GM19324 (cell line): ENCODE measurements around the gene RASSF9.

Experiments
- ATAC-seq: cut with Tn5 transposase; IDR thresholded peaks from one replicate; pipeline ENCODE4 v1.9.1; 2021; ENCODE audit warnings: mild to moderate bottlenecking, moderate library complexity; ENCODE audit not compliant: unreplicated experiment, low FRiP score

RASSF9 gene

DNA sequence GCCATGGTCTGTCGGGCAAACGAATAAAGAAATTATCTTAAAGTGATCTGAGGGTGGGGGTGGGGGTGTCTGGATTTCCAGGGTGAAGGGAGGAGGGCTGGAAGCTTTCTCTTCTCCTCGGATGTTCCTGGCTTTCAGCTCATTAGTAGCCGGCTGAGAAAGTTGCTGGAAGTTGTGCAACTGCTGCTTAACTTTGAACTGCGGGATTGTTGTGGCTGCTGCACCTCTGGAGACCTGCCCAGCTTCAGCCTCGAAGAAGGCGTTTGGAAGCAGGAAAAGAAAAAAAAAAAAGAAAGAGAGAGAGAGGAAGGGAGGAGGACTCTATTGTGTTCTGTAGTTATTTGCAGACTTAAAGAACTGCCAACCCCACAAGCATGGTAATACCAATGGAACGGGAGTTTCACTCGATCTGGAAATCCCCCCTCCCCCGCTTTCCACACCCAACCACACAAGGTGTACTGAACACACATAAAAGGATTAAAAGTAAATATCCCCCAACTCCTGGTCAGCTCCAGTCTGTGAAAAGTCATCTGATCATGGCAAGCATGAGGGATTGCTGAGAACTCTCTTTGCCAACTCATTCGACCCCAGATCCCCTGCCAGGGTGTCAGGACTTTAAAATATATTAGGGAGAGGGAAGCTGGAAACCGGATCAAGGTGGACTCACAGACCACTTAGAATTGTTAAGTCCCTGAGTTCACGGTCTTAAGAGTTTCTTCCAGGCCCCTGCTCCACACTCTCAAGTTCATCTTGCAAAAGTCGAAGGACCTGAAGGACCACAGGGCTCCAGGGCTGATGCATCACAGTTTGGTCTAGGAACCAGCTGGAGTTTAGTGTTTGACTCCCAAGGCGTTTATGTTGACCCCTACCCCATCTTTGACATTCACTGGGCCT is at the start of gene RASSF9:
Gene RASSF9, minus strand, starts transcription at position 213 of the 894 bp plus-strand sequence. Its CDS starts 208 bp downstream, at position 5.
- no peak for ATAC-seq

DNA sequence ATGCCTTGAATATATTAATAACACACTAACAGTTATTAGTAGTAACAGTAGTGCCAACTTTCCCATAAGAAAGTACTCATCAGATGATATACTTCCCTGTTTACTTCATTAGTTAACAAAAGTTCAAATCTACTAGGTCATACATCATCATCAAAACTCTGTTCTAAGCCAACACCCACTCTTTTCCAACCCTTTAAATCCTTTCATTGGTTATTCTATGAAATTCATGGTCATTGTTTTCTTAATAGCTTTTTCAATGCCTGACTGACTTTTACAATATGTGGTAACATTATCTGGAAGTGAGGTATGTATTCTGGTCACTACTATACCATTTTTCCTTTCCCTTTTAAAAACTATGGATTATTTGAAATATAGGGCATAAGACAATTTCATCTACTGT is 47.6 kb upstream of the RASSF9 start:
- ATAC-seq, result no peak

DNA sequence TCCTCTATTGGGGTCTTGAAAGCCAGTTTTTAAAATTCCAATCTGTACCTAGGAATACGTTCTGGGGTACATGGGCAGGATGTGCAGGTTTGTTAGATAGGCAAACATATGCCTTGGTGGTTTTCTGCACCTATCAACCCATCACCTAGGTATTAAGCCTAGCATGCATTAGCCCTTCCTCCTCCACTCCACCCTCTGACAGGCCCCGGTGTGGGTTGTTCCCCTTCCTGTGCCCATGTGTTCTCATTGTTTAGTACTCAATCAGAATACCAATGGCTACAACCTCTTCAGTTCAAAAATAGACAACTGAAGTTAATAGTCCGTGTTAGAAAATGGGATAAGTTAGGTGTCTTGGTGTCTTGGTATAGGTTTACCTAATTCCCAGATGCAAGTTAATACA is 41.2 kb upstream of the RASSF9 start:
- ATAC-seq, result no peak

DNA sequence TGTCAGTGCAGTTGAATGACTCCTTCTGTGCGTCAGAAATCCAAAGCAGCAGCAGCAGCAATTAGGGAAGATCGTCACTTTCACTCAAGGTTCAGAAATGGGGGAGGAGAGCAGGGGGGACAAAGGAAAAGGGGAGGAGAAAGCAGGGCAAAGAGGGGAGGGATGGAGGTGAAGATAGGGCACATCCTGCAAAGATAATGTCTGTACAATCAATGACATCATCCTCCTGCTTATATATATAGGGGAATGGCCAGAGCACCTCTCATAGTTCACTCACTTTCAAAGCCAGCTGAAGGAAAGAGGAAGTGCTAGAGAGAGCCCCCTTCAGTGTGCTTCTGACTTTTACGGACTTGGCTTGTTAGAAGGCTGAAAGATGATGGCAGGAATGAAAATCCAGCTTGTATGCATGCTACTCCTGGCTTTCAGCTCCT is 37.8 kb upstream of the RASSF9 start, which contains the start of gene NTS:
Gene NTS, plus strand, starts transcription at position 265 of the 431 bp plus-strand sequence. Its CDS starts 109 bp downstream, at position 374.
- ATAC-seq, result peak; percentile 65

DNA sequence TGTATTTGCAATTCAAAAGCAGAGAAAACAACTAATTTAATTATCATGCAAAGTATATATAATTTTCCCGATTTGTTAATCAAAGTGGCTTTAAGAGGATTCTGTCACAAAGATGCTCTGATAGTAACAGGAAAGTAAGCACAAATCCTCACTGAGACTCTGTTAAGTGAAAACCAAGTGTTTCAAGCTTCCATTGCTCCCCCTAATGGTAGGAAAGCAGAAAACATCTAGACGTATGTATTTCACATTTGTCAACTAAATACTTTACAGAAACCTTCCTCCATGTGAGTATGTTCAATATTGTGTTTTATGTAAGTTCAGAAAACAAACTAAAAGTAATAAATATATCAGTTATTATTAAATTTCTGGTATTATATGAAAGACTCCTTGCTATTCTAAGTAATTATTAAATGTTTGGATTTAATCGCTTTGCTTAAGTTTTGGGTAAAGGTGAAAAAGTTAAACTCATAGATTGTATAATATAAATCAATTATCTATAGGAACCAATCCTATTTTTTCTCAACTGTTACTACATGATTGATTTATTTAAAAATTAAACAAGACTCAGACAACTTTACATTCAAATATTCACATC is 36.4 kb upstream of the RASSF9 start:
- ATAC-seq, result peak; percentile 52

DNA sequence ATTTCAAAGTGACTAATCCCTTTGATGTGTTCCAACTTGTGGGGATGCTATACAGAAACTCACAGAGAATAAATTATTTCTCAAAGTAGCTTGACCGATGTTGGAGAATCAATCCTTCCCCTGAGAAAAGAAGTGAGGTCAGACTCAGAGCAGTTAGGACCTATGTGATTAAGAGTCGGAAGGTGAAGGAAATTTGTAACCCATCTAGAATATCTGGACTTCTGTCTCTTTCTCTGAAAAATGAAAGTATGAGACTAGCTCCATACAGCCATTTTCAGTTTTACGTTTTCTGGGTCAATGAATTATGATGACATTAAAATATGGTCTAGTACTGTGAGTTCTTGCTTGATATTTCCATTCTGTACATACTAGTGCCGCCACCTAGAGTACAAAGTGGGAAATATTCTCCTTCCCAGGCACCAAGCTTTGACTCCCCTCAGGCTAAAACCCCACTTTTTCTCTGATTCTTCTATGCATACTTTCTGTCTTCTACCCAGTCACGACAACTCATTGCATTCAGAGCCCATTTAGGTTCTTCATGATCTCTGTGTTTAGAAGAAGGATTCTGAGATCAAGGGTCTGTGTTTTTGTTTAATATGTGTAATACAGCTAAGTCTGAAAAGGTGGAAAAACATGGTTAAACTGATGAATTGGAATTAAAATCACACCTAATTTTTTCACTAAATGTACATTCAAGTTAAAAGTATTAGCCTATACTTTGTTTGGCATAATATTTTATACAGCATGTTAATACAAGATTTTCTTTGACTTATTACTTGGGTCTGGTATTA is 31.0 kb upstream of the RASSF9 start:
- ATAC-seq, result peak; percentile 89

DNA sequence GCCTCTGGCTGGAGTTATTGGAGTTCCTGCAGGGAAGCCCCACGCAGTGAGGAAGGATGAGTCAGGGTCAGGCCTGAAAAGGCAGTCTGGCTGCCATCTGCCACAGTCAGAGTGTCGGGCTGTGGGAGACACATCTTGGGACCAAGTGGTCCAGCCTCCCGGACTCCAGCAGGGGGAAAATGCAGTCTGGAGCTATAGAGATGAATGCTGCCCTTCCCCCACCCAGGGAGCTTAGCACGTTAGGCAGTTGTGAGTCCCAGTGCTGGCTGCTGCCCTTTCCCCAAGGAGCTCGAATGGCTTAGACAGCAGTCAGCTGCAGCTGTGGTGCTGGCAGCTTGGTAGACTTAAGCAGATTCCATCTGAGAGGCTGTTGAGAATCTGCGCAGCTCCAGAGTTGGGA is 29.7 kb upstream of the RASSF9 start:
- ATAC-seq, result no peak

DNA sequence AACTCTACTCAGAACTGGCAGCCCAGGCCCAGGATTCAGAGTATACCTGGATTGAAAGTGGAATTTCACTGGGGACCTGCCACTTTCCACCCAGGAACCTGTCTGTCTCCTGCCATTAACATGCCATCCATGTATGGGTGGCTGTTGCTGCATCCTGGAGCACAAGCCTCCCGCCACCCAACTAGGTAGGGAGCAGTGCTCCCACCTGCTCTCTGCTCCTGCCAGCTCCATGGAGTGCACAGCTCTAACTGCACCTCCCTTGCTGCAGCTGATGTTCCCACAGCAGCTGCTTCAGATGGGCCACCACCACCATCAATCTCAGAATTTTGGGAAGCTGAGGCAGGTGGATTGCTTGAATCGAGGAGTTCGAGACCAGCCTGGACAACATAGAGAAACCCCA is 20.8 kb upstream of the RASSF9 start:
- ATAC-seq, result no peak

DNA sequence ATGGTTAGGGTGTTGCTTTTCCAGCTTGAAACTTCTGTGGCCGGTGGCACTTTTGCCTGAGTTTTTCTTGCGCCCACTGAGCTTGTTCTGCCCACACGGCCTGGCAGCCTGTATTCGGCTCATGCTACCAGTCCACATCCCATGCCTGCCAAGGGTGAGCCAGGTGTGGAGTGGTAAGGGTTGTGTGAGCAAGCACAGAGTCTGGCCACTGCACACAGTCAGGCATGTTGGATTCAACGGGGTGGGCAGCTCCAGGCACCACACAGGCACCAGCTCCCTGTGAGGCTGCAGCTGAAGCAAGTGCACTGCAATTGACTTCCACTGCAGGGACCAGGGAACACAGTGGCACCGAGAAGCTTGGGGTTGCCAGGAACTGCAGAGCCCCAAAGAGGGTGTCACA is 19.1 kb upstream of the RASSF9 start:
- no peak for ATAC-seq

DNA sequence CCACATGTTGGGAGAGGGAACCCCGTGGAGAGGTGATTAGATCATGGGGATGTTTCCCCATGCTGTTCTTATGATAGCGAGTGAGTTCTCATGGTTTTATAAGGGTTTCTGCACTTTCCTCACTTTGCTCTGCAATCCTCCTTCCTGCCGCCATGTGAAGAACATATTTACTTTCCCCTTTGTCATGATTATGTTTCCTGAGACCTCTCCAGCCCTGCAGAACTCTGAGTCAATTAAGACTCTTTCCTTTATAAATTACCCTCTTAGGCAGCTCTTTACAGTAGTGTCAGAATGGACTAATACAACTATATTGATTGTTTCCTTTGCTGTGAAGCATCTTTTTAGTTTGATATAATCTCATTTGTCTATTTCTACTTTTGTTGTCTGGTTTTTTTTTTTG is 13.1 kb upstream of the RASSF9 start:
- ATAC-seq, result no peak

DNA sequence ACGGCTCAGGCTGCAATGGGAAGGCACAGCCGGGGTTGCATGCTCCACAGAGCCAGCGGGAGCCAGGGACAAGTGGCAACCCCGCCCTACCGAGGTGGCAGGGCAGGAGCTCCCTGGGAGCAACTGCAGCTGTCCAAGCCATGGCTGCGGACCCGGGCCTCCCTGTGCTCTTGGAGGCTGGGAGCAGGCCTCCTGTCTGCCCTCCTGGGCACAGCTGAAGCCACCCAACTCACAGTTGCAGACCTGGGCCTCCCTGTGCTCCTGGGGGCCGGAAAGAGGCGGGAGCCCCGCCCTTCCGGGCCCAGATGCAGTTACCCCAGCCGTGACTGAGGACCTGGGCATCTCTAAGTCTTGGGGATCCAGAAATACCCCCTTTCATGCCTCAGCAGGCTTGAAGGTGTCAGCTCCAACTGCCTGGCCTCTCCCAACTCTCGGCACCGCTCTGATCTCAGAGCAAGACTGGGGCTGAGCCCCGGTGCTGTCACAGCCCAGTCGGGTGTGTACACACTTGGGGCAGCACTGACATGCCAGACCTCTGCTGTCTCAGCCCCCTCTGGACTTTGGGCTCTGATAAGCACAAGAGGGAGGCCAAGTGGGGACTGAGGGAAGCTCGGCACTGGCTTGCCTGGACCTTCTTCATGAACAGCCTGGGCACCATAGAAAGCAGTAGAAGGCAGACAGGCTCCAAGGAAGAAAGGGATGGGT is 7.5 kb upstream of the RASSF9 start:
- no peak for ATAC-seq

DNA sequence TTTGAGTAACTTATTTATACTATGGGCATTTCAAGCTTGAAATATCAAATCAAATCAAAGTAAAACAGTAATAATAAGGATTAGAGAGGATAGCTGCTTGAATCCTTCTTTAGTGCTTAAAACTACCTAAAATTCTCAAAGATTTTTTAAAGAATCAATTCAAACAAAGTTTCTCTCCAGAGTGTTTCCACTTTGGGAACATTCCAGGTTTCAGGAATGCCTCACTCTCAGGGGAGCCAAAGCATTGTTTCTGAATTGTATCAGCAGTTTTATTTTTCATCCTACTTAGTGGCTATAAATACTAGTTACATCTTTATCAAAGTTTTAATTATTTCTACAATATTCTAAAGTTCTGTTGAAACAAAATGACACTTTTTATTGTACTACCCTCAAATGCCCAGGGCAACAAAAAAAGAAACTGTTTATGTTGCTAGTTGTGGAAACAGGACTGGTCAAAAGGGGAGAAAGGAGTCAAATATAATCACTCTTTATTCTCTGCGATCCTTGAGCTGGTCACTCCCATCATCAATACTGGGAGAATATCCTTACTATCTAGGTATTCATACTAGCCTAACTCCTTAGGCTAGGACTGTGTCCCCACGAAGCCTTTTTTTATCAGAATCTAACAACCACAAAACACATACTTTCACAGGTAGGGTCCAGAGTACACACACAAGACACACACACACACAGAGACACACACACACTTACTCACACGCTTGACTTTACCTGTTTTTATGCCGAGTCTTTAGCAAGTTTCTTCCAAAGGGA is 598 bp downstream of the RASSF9 start:
- ATAC-seq, result no peak

DNA sequence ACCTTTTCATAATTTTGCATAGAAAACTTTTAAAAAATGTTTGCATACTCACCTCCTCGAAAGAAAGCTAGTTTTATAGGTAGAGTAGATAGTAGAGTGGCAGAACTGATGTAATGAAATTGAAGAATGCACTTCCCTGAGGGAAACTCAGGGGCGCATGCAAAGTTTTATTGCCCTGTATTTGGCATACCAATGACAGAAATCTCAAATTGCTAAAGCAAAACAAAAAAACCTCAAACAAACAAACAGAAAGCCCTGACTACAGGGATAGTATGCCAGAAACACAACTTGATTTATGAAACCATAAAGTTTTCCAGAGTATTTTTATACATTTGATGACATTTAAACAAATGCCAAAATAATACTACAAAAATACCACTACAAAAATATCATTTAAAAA is 1.8 kb downstream of the RASSF9 start:
- ATAC-seq, result no peak

DNA sequence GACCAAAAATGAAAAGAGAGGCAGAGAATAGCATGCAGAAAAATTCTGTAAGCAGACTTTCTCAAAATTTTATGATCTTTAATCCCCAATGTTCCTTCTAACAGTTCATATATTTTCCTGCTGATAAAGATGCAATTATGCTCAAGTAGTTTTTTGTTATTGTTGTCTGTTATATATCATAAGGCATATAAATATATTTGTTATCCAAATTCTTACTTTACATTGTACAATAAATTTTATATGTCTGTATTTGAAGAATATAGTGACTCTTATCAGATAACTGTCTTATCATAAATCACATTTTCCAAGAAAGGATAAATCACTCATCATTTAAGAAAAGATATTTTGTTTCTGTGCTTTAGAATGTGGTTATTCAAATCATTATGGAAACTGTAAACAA is 2.6 kb downstream of the RASSF9 start:
- ATAC-seq, result no peak

DNA sequence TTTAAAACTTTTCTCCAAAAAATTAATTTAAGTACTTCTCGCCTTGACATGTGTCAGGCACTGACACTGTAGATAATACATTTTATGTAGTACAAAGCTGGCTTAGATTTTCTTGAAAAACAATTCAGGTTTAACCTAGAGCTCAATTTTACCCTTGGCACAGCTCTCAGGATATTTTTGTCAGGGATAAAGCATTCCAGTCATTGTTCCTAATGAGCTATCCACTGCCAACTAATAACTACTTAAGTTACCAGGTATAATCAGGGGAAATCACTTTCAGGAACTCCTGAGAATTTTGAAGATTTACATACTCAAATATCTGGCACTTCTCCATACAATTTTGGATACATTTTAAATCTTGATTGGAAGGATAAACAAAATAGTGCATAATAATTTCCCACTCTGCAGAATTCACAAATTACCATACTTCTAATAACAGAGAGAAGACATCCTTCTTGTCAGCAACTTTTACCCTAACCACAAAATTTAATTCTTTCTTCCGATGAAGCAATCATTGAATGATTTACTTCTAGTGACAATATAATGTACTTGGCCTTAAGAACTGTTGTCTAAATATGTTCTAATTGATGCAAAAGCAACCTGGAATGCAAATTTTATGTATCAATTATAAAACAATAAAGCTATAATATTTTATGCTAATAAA is 4.8 kb downstream of the RASSF9 start:
- ATAC-seq, result no peak

DNA sequence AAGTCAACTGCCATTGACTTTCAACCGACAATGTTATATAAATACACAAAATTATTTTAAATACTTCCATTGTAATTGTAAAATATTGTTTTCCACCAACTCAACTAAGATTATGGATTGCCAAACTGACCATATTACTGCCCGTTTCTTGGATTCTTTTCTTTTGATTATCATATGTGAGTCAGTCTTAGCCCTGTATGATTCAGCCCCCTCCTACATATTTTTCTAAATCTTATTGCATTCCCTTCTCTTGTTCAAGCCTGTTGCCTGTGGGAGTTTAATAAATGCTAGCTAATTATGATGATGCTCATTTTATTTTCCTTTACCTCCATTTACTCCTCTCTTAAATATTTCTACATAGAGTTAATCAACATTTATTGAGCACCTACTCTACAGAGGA is 6.8 kb downstream of the RASSF9 start:
- no peak for ATAC-seq

DNA sequence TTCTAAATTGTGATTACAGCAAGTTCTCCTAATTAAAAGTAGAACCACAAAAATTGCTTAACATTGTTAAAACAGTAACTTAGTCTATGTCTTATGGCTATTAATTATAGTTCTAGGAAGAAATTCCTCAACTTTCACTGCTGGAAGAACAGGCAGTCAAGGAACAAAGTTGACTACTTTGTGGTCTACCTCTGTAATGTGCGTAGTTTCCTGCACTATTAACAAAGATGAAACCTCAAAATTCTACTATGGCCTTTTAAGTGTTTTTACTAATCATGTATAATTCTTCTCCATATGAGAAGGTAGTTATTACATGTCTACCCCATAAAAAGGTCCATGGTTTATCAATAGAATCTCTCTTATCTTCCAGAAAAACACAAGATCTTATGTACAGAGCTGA is 7.6 kb downstream of the RASSF9 start:
- ATAC-seq, result no peak

DNA sequence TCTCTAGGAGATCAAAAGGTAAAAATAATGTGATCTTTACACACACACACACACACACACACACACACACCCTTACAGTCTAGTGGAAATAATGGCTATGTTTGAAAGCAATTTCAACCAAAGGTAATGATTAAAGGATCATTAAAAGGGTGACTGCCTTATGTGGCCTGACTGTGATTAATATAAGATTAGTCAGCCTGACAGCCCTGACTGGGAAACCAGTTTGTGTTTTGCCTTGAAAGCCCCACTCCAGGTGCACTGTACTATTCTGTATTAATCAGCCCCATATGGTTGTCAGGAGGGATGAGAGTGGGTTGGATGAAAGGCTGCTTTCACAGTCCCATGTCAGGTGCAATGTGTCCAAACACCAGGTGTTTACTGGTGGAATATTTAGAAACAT is 10.5 kb downstream of the RASSF9 start:
- no peak for ATAC-seq

DNA sequence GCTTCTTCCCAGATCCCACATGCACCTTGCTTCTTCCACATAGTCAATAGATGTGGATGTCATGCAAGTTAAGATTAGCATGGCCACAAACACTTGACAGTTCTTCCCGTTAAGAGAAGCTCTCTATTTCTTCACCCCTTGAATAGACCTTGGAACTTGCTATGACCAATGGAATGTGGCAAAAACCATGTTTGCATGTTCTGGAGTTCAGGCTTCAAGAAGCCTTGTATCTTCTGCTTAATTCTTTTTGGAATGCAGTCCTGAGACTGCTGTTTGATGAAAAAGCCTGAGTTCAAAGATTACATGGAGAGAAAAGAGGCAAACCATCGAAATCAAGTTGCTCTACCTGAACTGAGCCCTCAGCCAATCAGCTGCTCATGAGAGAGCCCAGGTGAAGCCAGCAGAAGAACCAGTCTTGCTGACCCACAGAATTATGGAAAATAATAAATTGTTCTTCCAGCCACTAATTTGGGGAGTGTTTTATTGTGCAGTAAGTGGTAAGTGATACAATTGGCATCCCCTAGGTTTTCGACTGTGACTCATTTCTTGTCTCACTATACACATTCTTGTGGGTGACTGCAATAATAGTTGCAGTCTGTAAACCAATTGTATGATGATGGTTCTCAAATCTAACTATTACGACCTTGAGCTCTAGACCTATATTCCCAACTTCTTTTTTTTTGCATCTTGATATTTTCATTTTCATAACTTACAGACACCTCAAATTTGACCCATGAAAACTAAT is 12.6 kb downstream of the RASSF9 start:
- no peak for ATAC-seq
